HEK293 (cell line): ENCODE data around the gene PAX7.

Experiments
- CTCF ChIP-seq: fragments of 450-650 bp; formaldehyde crosslinking; IDR thresholded peaks from 2 replicates; pipeline ENCODE4 v1.5.1; 2016; ENCODE audit warnings: missing biosample characterization, missing genetic modification characterization
- RBAK ChIP-seq: fragments of 450-650 bp; formaldehyde crosslinking; IDR thresholded peaks from 2 replicates; pipeline ENCODE4 v1.5.1; 2016; ENCODE audit warnings: missing biosample characterization, missing genetic modification characterization
- ZNF214 ChIP-seq: fragments of 450-650 bp; formaldehyde crosslinking; IDR thresholded peaks from 2 replicates; pipeline ENCODE4 v1.5.1; 2017; ENCODE audit warnings: missing biosample characterization, mild to moderate bottlenecking, missing genetic modification characterization, borderline replicate concordance
- ZNF324 ChIP-seq: fragments of 450-650 bp; formaldehyde crosslinking; IDR thresholded peaks from 2 replicates; pipeline ENCODE4 v1.5.1; 2016; ENCODE audit warnings: missing biosample characterization, missing genetic modification characterization
- ZNF394 ChIP-seq: fragments of 450-650 bp; formaldehyde crosslinking; IDR thresholded peaks from 2 replicates; pipeline ENCODE4 v1.5.1; 2016; ENCODE audit warnings: missing biosample characterization, missing genetic modification characterization, mild to moderate bottlenecking, moderate library complexity, borderline replicate concordance

- TF ChIP-seq ZNF214 (tag by site-specific recombination) (no peak), ZNF394 (no peak), CTCF (tag by site-specific recombination) (no peak), RBAK (tag by site-specific recombination) (no peak), ZNF324 (tag by site-specific recombination) (no peak)
Measured at GRCh38 chr1:18668750-18669404, 38.2 kb downstream of the PAX7 start.
